Adrenal gland (tissue), 12 donors: Measurements from ENCODE around the gene VAPB. TPM values are rescaled to one million over a fixed set of nuclear protein-coding genes. Genes with fewer than 3 reads are reported as not detected.

Experiments used
- DNase-seq, 7 donors: peaks; one replicate each; pipeline ENCODE4 v3.0.0-alpha.2; 2019 to 2020
- H3K27ac ChIP-seq, 5 donors: fragments of 200-600 bp; sonication (generic) in 4 of 5; 1 replicate in 3 of 5; 2 replicates in 2 of 5; pipeline versions ENCODE4 v1.5.1 to v1.8.0; 2016 to 2020; ENCODE audit warnings: mild to moderate bottlenecking in 1 of 5
- H3K27me3 ChIP-seq: fragments of 200-600 bp; 2 replicates; pipeline ENCODE4 v1.8.0; 2021
- H3K36me3 ChIP-seq, 2 donors: fragments of 200-600 bp; replicated peaks in 1 of 2; 1 replicate in 1 of 2; 2 replicates in 1 of 2; pipeline versions ENCODE4 v1.5.1 to v1.8.0; 2018 to 2022
- H3K4me1 ChIP-seq, 2 donors: fragments of 200-600 bp; replicated peaks in 1 of 2; 1 replicate in 1 of 2; 2 replicates in 1 of 2; pipeline versions ENCODE4 v1.5.1 to v1.8.0; 2018 to 2021
- H3K4me3 ChIP-seq, 4 donors: fragments of 200-600 bp; sonication (generic) in 3 of 4; one replicate each; pipeline ENCODE4 v1.5.1; 2016 to 2018
- H3K9me3 ChIP-seq, 3 donors: fragments of 200-600 bp; sonication (generic) in 1 of 3; replicated peaks in 1 of 3; 1 replicate in 2 of 3; 2 replicates in 1 of 3; pipeline versions ENCODE4 v1.5.1 to v1.8.0; 2016 to 2021
- POLR2A ChIP-seq, 2 donors: fragments of 450-650 bp; IDR thresholded peaks; one replicate each; pipeline ENCODE4 v1.6.1; 2017; ENCODE audit warnings: antibody characterized with exemption in 2 of 2, mild to moderate bottlenecking in 2 of 2, moderate library complexity in 1 of 2
- WGBS, 4 donors: extraction: QIAGEN DNeasy Blood & Tissue Kit in 2 of 4; methylation state at CpG; one replicate each; pipeline versions ENCODE4 v1.1.5 to v1.1.7; 2013 to 2017; 5-methylcytosine and 5-hydroxymethylcytosine counted together
- intact Hi-C, 2 donors: fragments of 100-400 bp; cut with DNase I; formaldehyde crosslinking; loops; one replicate each; pipeline versions ENCODE4 v1.14.1 to v1.15.0; 2022 to 2023
- polyA plus RNA-seq, 3 donors: library from polyadenylated mRNA; stranded (reverse); fragments of 200-250 nt in 2 of 3; fragments of 350-450 nt in 1 of 3; fragmentation: Illumina TruSeq in 1 of 3; extraction: RNeasy Lipid Tissue Mini Kit (QIAGEN cat#74804) in 1 of 3; gene quantifications; one replicate each; pipeline ENCODE4 v1.2.3, GENCODE V29; 2013 to 2014
- total RNA-seq, 9 donors: library from RNA; depleted of rRNA in 4 of 9; stranded (reverse); fragments of >200 nt in 4 of 9; fragments of 120-200 nt in 1 of 9; fragmentation: NEBNext Ultra II Directional in 1 of 9; extraction: Animal tissue kit (Norgen Biotek cat#: 25700) in 1 of 9; gene quantifications; one replicate each; pipeline versions ENCODE4 v1.1.0 to v1.2.4, GENCODE V29; 2013 to 2023
- TF ChIP-seq, protein P1 (sequence below), 6 experiments: fragments of 450-650 bp in 4 of 6; fragments of 200-600 bp in 2 of 6; sonication (generic) in 1 of 6; IDR thresholded peaks; 1 replicate in 5 of 6; 2 replicates in 1 of 6; pipeline versions ENCODE4 v1.5.1 to v1.8.0; 2016 to 2021; ENCODE audit warnings: antibody characterized with exemption in 6 of 6, mild to moderate bottlenecking in 2 of 6, moderate library complexity in 1 of 6
- donor health status: healthy with polysubstance abuse.
- donor health status: Bipolar disorder and iron deficiency.
- donor health status: DM: yes; HTN: yes; CAD: no.
- donor health status: DM: no; HTN: no; CAD: no.
- donor health status: DM: no; HTN: no; CAD: no.
- donor health status: DM: yes; HTN: yes; CAD: no.

Gene VAPB
- total and polyA plus RNA-seq, 12 donors, result 24.6 to 162 (median 40.3) TPM

DNA sequence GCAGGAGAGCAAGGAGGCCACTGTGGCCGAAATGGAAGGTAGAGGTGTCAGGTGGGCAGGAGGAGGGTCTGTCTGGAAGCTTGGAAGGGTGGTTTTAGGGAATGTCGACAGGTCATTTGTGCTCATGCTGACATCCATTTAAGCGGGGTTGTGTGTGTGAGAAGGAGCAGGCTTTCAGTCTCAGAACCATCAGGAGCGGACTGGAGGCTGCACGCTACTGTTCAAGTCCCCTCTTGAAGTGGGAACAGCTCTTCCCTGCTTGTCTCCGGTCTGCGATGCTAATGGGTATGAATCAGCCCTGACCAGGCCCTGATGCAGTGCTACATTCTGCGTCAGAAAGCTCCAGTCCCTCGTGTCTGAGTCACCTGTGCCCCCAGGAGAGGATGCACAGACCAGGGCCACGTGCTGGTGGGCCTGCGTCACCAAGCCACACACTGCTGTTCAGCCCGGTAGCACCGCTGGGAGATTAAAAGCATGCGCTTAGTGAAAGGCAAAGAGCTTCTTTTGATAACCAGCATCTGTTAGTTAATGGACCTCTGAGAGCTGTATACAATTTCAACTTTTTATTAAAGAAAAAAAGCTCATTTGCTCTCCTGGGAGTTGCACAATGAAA lies 68.2 kb downstream of the VAPB start:
- peak in 1 of 2 donors; percentile 54 for TF ChIP-seq POLR2A (IDR thresholded peaks at IDR 0.05)
- TF ChIP-seq, protein P1, sequence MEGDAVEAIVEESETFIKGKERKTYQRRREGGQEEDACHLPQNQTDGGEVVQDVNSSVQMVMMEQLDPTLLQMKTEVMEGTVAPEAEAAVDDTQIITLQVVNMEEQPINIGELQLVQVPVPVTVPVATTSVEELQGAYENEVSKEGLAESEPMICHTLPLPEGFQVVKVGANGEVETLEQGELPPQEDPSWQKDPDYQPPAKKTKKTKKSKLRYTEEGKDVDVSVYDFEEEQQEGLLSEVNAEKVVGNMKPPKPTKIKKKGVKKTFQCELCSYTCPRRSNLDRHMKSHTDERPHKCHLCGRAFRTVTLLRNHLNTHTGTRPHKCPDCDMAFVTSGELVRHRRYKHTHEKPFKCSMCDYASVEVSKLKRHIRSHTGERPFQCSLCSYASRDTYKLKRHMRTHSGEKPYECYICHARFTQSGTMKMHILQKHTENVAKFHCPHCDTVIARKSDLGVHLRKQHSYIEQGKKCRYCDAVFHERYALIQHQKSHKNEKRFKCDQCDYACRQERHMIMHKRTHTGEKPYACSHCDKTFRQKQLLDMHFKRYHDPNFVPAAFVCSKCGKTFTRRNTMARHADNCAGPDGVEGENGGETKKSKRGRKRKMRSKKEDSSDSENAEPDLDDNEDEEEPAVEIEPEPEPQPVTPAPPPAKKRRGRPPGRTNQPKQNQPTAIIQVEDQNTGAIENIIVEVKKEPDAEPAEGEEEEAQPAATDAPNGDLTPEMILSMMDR (IDR thresholded peaks at IDR 0.05), result no peak
- intact Hi-C loops, result no loop called here
- H3K27ac ChIP-seq, result peak overlapping the region in 1 of 5 donors; percentile 65
- WGBS, 4 donors, result 92 to 95% (median 94%) methylated on average over 8 to 14 of the region's 14 CpGs
- H3K4me1 ChIP-seq, result no peaks in the 10 kb centered on the region
- no peaks in the 10 kb centered on the region for H3K27me3 ChIP-seq
- H3K4me3 ChIP-seq, result no peak overlapping the region
- DNase-seq, result peak in 2 of 7 donors; percentile 39 to 92
- H3K36me3 ChIP-seq, result no peaks in the 10 kb centered on the region
- H3K9me3 ChIP-seq, result no peaks in the 10 kb centered on the region

DNA sequence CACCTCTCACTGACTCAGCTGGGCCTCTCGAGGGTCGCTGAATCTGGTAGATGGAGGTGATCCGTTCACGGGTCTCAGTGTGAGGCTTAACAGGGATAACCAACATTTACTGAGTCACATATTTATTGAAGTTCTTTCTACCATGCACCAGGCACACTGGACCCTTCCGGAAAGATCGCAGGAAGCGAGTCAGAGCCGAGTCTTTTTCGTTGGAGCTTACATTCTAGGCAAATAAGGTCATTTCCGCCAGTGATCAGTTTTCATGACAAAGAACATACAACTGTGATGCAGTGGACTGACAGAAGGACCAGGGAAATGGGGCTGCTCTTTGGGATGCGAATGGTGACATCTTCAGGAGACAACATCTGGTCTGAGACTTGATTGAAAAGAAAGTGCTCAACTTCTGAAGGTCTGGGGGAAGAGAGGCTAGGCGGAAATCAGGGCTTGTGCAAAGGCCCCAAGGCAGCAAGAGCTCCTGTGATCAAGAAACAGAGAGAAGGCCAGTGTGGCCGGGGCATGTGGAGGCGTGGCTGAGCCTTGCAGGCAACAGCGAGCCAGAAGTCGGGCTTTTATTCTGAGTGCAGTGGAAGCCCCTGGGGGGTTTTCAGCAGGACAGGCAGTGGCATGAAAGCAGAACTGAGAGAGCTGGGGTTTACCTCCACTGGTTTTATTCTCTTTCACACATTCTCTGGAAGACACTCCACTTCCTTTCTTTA lies 69.5 kb downstream of the VAPB start:
- no peak for DNase-seq
- no peaks in the 10 kb centered on the region for H3K27me3 ChIP-seq
- no peak for TF ChIP-seq POLR2A (IDR thresholded peaks at IDR 0.05)
- TF ChIP-seq, protein P1 (IDR thresholded peaks at IDR 0.05), result no peak
- H3K36me3 ChIP-seq, result no peaks in the 10 kb centered on the region
- no peaks in the 10 kb centered on the region for H3K4me1 ChIP-seq
- no peaks in the 10 kb centered on the region for H3K9me3 ChIP-seq
- H3K27ac ChIP-seq, result peak overlapping the region in 1 of 5 donors; percentile 65
- no peak overlapping the region for H3K4me3 ChIP-seq
- WGBS, 4 donors, result 89 to 91% (median 91%) methylated on average over 12 to 16 of the region's 16 CpGs
- intact Hi-C loops, result no loop called here

DNA sequence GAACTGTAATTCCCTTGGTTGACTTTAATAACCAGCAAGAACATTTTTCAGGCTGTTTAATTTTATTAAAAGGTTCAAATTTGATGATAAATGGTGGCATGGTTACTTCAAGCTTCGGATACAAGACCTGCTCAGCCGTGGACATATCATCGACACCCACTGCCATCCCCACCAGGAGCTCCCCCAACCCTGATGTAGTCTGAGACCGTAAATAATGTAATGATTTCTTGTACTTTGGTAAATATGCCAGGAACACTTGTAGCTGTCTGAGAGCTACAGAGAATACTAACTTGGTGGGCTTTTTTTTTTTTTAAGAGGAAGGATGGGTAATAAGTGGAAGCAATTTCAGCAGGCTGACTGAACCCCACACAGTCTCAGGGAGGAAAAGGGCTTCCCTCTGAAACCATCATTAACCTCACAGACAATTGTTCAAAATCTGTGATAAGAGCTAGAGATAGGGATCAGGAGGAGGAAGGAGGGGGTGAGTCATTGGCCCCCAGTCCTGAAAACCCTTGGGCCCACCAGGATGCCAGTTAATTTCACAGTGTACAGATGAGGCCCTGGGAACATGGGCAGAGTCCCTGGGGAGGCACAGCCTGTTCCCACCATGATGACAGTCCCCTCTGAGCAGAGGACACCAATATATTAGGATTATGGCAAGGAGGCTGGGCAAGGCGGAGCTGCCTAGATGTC lies 70.2 kb downstream of the VAPB start:
- Histone ChIP-seq H3K27ac (no peak overlapping the region), H3K9me3 (no peaks in the 10 kb centered on the region), H3K27me3 (no peaks in the 10 kb centered on the region), H3K36me3 (no peaks in the 10 kb centered on the region), H3K4me1 (no peaks in the 10 kb centered on the region), H3K4me3 (no peak overlapping the region)
- intact Hi-C loops, result no loop called here
- no peak for DNase-seq
- TF ChIP-seq, protein P1 (IDR thresholded peaks at IDR 0.05), result no peak
- TF ChIP-seq POLR2A (IDR thresholded peaks at IDR 0.05), result no peak
- WGBS, 4 donors, result 92 to 95% (median 93%) methylated on average over 4 to 5 of the region's 5 CpGs

DNA sequence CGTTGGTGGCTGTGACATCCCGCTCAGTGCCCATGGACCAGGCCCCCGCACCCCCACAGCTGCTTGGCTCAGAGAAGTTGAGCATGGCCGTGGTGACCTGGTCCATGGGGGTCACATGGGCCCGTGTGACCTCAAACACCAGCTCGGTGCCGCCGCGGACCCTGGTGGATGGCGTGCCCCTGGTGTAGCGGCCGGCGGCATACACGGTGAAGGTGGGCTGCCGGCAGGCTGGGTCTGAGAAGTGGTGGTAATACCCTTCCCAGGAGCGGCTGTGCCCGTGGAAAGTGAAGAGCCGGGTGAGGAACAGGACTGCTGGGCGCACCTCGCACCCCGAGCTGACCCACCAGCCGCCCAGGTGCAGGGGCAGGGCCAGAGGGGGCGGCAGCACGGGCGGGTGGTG lies 72.1 kb downstream of the VAPB start:
- Histone ChIP-seq H3K27ac (no peak overlapping the region), H3K9me3 (no peaks in the 10 kb centered on the region), H3K4me3 (no peak overlapping the region), H3K27me3 (no peaks in the 10 kb centered on the region), H3K4me1 (no peaks in the 10 kb centered on the region), H3K36me3 (no peaks in the 10 kb centered on the region)
- WGBS, 4 donors, result 94 to 98% (median 97%) methylated on average over 11 to 25 of the region's 25 CpGs
- intact Hi-C loops, result no loop called here
- DNase-seq, result no peak
- no peak for TF ChIP-seq POLR2A (IDR thresholded peaks at IDR 0.05)
- TF ChIP-seq, protein P1 (IDR thresholded peaks at IDR 0.05), result no peak
